GM12865 (cell line): ENCODE measurements around the gene CFAP157.

Source experiments
- DNase-seq: peaks from one replicate; pipeline ENCODE4 v3.0.0; 2010; ENCODE audit warnings: low read depth
- H3K4me3 ChIP-seq: 2 replicates; pipeline ENCODE4 v1.5.1; 2011; ENCODE audit warnings: mild to moderate bottlenecking, low read depth, low read length, control low read depth
- CTCF ChIP-seq: IDR thresholded peaks from 2 replicates; pipeline ENCODE4 v1.5.1; 2011; ENCODE audit warnings: low read length, control low read depth, low read depth, inconsistent platforms; ENCODE audit not compliant: insufficient read depth; ENCODE audit errors: missing control alignments

CFAP157 gene

GRCh38 chr9:127692071-127692470 is 14.7 kb upstream of the CFAP157 start:
- no peak for TF ChIP-seq CTCF
- no peak overlapping the region for H3K4me3 ChIP-seq
- DNase-seq: no peak

DNA sequence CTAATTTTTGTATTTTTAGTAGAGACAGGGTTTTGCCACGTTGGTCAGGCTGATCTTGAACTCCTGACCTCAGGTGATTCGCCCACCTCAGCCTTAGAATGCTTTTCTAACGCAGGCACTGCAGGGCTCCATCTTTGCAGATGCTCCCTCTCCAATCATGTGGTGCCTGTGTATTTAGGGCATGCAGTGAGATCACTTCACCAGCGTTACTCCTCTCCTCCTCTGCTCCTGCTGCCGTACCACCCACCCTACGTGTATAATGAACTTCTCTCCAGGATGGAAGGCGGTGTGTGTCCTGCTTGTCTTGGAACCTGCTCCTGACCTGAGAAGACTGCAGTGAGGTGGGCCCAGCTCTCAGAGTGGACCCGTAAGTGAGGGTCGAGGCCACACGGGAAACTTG is 13.6 kb upstream of the CFAP157 start:
- no peak for TF ChIP-seq CTCF
- no peak overlapping the region for H3K4me3 ChIP-seq
- no peak for DNase-seq

- DNase-seq: no peak
- TF ChIP-seq CTCF: no peak
- H3K4me3 ChIP-seq: no peak overlapping the region
Observed at GRCh38 chr9:127693697-127694096, 13.1 kb upstream of the CFAP157 start.

DNA sequence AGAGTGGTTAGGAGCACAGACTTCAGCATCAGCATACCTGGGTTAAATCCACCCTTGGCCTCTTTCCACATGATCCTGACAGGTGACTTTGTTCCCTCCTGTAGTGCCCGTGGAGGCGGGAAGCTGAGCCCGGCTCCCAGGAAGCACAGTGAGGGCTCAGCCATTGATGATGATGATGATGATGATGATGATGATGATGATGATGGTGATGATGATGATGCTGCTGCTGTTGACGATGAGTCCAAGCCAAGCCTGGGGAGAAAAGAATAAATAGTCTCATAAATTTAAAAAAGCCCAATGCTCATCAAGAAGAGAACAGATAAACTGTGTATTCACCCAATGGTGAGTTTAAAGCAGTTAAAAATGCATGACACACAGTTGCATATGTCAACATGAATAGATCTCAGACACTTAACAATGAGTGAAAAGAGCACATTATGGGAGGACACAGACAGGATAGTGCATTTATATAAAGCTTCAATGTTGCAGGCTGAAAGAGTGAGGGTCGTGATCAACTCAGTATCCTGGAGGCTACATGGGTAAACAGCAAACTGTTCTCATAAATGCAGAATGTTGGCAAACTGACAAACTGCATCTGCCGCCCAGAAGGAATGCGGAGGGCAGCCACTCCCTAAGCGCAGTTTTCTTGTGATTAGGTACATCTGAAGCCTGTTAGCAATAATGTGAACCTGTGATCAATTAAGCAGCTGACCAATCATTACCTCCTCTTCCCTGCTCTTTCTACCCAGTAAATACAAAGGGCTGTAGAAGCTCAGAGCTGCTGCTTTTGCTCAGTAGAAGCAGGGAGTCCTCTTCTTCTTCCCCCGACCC is 11.7 kb upstream of the CFAP157 start:
- DNase-seq: no peak
- no peak for TF ChIP-seq CTCF
- no peak overlapping the region for H3K4me3 ChIP-seq

DNA sequence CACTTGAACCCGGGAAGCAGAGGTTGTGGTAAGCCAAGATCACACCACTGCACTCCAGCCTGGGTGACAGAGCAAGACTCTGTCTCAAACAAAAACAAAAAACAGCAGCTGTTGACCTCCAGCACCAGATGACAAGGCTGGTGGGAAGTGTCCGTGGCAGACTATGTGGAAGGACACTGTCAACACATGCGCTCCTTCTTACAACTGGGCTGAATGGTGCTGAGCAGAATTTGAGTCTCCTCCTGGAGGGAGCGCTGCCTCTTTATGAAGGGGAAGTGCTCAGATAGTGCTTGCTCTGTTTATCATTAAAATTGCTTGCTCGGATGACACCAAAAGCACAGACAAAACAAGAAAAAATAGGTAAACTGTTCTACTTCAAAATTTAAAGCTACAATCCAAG is 9.2 kb upstream of the CFAP157 start:
- H3K4me3 ChIP-seq: no peak overlapping the region
- no peak for TF ChIP-seq CTCF
- no peak for DNase-seq

GRCh38 chr9:127698386-127698785 is 8.4 kb upstream of the CFAP157 start:
- H3K4me3 ChIP-seq: no peak overlapping the region
- TF ChIP-seq CTCF: no peak
- DNase-seq: no peak
